Testis (tissue), 2 donors: ENCODE results near the gene GARS1.

ENCODE experiments used
- CTCF ChIP-seq, 3 experiments: fragments of 450-650 bp in 2 of 3; fragments of 200-600 bp in 1 of 3; sonication (generic) in 1 of 3; IDR thresholded peaks; one replicate each; pipeline ENCODE4 v1.5.1; 2016 to 2019; ENCODE audit warnings: antibody characterized with exemption in 3 of 3, mild to moderate bottlenecking in 2 of 3, moderate library complexity in 1 of 3
- POLR2A ChIP-seq: fragments of 450-650 bp; IDR thresholded peaks from one replicate; pipeline ENCODE4 v1.6.1; 2017; ENCODE audit warnings: antibody characterized with exemption, mild to moderate bottlenecking, moderate library complexity

- TF ChIP-seq CTCF (IDR thresholded peaks at IDR 0.05) (no peak), POLR2A (no peak)
These were observed 22.4 kb upstream of the GARS1 start for GRCh38 chr7:30572212-30572841.
